ENCODE measurements around the gene PGA3. TPM values are rescaled to one million over a fixed set of nuclear protein-coding genes. Genes with fewer than 3 reads are reported as not detected.
"Not testable (repeated sequence)": the region's sequence is repeated elsewhere in the genome, so short reads cannot be mapped to it uniquely, and the experiment has no call there.

Gene PGA3
- total RNA-seq (not detected in 2 replicates), polyA plus RNA-seq (not detected in 2 replicates)

- not testable (repeated sequence) for H3K27ac ChIP-seq; H3K4me3 ChIP-seq; H3K4me1 ChIP-seq (ENCODE audit: low read depth); H3K27me3 ChIP-seq; H3K9me3 ChIP-seq (ENCODE audit: low read depth); H3K36me3 ChIP-seq; DNase-seq (ENCODE audit: low read depth in 1 of 2, low spot score in 1 of 2)
Measured at GRCh38 chr11:61202950-61203746, at the start of gene PGA3. Gene PGA3 (plus strand): TSS chr11:61203515. CDS start chr11:61203565, 50 bp downstream.

DNA sequence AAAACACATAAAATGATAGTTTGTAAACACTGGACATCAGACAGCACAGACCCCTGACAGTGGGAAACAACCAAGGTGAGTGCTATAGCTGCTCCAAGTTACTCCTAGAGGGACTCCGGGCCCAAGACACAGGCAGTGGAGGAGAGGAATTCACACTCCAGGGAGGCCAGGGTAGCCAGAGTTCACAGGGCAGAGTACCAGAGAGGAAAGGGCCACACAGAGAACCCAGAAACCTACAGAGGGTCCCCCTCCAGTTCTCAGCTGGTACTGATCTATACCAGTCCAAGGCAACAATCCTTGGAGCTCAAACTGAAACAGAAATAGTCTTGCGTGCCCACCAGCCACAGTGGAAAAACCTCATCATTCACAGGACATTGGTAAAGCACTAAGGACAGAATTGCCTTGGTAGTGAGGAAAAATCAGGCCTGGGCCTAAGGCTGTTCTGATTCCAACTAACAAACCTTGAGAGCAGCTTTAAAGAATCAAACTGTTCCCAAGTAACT is 49.7 kb upstream of the PGA3 start:
- Histone ChIP-seq H3K27ac (peak overlapping the region; percentile 86), H3K4me1 (ENCODE audit: low read depth) (peaks cover 46% of the 10 kb centered on the region), H3K27me3 (no peaks in the 10 kb centered on the region), H3K9me3 (ENCODE audit: low read depth) (no peaks in the 10 kb centered on the region), H3K4me3 (no peak overlapping the region), H3K36me3 (no peaks in the 10 kb centered on the region)
- peak in 1 of 2 donors; percentile 36 for DNase-seq (ENCODE audit: low read depth in 1 of 2, low spot score in 1 of 2)
- TF ChIP-seq CTCF (IDR thresholded peaks at IDR 0.05; ENCODE audit: low read depth, low read length) = no peak

DNA sequence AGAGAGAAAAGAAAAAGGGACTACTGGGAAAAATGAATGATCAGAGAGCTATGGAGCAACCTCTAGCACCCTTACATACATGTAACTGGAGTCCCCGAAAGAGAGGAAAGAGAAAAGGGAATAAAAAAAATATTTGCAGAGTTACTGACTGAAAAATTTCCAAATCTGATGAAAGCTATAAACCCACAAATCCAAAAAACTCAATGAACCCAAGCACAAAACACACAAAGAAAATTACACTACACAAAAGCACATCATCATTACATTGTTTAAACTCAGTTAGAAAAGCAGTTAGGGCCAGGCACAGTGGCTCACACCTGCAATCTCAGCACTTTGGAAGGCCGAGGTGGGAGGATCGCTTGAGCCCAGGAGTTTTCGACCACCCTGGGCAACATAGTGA is 48.8 kb upstream of the PGA3 start:
- Histone ChIP-seq H3K9me3 (ENCODE audit: low read depth) (no peaks in the 10 kb centered on the region), H3K27ac (no peak overlapping the region), H3K4me1 (ENCODE audit: low read depth) (peaks cover 42% of the 10 kb centered on the region), H3K4me3 (no peak overlapping the region), H3K36me3 (no peaks in the 10 kb centered on the region), H3K27me3 (no peaks in the 10 kb centered on the region)
- no peak for DNase-seq (ENCODE audit: low read depth in 1 of 2, low spot score in 1 of 2)
- TF ChIP-seq CTCF (IDR thresholded peaks at IDR 0.05; ENCODE audit: low read depth, low read length) = no peak

- H3K27me3 ChIP-seq = no peaks in the 10 kb centered on the region
- H3K27ac ChIP-seq = no peak overlapping the region
- no peaks in the 10 kb centered on the region for H3K36me3 ChIP-seq
- no peaks in the 10 kb centered on the region for H3K9me3 ChIP-seq (ENCODE audit: low read depth)
- H3K4me1 ChIP-seq (ENCODE audit: low read depth) = peaks cover 35% of the 10 kb centered on the region
- no peak for TF ChIP-seq CTCF (IDR thresholded peaks at IDR 0.05; ENCODE audit: low read depth, low read length)
- H3K4me3 ChIP-seq = no peak overlapping the region
- DNase-seq (ENCODE audit: low read depth in 1 of 2, low spot score in 1 of 2) = no peak
Measured at GRCh38 chr11:61155312-61155711, 48.0 kb upstream of the PGA3 start.

- no peak for DNase-seq (ENCODE audit: low read depth in 1 of 2, low spot score in 1 of 2)
- Histone ChIP-seq H3K27me3 (no peaks in the 10 kb centered on the region), H3K27ac (no peak overlapping the region), H3K9me3 (ENCODE audit: low read depth) (no peaks in the 10 kb centered on the region), H3K4me1 (ENCODE audit: low read depth) (peaks cover 30% of the 10 kb centered on the region), H3K4me3 (no peak overlapping the region), H3K36me3 (no peaks in the 10 kb centered on the region)
- TF ChIP-seq CTCF (IDR thresholded peaks at IDR 0.05; ENCODE audit: low read depth, low read length) = no peak
Measured at GRCh38 chr11:61155741-61156140, 47.6 kb upstream of the PGA3 start.

GRCh38 chr11:61157743-61158142 is 45.6 kb upstream of the PGA3 start:
- H3K27ac ChIP-seq = peak overlapping the region; percentile 39
- H3K9me3 ChIP-seq (ENCODE audit: low read depth) = no peaks in the 10 kb centered on the region
- H3K4me3 ChIP-seq = no peak overlapping the region
- H3K36me3 ChIP-seq = no peaks in the 10 kb centered on the region
- H3K4me1 ChIP-seq (ENCODE audit: low read depth) = peaks cover 13% of the 10 kb centered on the region
- TF ChIP-seq CTCF (IDR thresholded peaks at IDR 0.05; ENCODE audit: low read depth, low read length) = no peak
- no peaks in the 10 kb centered on the region for H3K27me3 ChIP-seq
- no peak for DNase-seq (ENCODE audit: low read depth in 1 of 2, low spot score in 1 of 2)

Data from cardiac muscle cell (in vitro differentiated cells and primary cell).